ENCODE measurements around the gene ASPG.

GRCh38 chr14:104121142-104121541, 35.6 kb downstream of the ASPG start:
- TF ChIP-seq CTCF (IDR thresholded peaks at IDR 0.05) (no peak), POLR2AphosphoS5 (IDR thresholded peaks at IDR 0.05) (no peak), POLR2A (IDR thresholded peaks at IDR 0.05; ENCODE audit: low read depth) (no peak)
